Fibroblast of the aortic adventitia (primary cell): ENCODE results near the gene PARP16. TPM values are rescaled to one million over a fixed set of nuclear protein-coding genes. Genes with fewer than 3 reads are reported as not detected.

Source experiments
- DNase-seq: peaks from one replicate; pipeline ENCODE4 v3.0.0-alpha.2; 2010; ENCODE audit warnings: low read depth
- H3K4me3 ChIP-seq: 2 replicates; pipeline ENCODE4 v1.5.1; 2011; ENCODE audit warnings: low read depth, mild to moderate bottlenecking, control low read depth, low read length, moderate library complexity
- total RNA-seq: library from RNA; depleted of rRNA; stranded (reverse); fragments of >200 nt; gene quantifications from 2 replicates; pipeline ENCODE4 v1.2.3, GENCODE V29; 2012; ENCODE audit warnings: low replicate concordance
- TF ChIP-seq, protein P1 (sequence below): IDR thresholded peaks from 2 replicates; pipeline ENCODE4 v1.5.1; 2011; ENCODE audit warnings: mild to moderate bottlenecking, low read length, control low read depth, inconsistent platforms; ENCODE audit not compliant: insufficient read depth

The PARP16 gene
- total RNA-seq, 1 donor, result 4.7 TPM

DNA sequence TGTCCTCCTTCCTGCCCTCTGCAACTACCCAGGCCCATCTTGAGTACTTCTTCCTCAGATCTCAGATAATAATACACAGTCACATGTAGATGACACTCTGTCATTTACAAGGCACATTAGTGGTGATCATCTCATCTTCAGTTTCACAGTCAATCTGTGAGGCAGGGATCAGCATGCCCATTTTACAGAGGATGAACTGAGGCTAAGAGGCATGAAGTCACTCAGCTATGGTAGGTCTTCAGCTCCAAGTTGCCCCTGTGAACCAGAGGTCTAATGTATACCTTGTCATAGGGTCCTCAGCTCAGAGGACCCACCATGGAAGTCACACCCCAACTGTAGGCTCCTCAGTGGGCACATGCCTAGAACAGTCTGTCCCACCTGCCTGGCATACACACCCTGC is 71.2 kb downstream of the PARP16 start:
- no peak overlapping the region for H3K4me3 ChIP-seq
- TF ChIP-seq, protein P1, sequence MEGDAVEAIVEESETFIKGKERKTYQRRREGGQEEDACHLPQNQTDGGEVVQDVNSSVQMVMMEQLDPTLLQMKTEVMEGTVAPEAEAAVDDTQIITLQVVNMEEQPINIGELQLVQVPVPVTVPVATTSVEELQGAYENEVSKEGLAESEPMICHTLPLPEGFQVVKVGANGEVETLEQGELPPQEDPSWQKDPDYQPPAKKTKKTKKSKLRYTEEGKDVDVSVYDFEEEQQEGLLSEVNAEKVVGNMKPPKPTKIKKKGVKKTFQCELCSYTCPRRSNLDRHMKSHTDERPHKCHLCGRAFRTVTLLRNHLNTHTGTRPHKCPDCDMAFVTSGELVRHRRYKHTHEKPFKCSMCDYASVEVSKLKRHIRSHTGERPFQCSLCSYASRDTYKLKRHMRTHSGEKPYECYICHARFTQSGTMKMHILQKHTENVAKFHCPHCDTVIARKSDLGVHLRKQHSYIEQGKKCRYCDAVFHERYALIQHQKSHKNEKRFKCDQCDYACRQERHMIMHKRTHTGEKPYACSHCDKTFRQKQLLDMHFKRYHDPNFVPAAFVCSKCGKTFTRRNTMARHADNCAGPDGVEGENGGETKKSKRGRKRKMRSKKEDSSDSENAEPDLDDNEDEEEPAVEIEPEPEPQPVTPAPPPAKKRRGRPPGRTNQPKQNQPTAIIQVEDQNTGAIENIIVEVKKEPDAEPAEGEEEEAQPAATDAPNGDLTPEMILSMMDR, result no peak
- no peak for DNase-seq

DNA sequence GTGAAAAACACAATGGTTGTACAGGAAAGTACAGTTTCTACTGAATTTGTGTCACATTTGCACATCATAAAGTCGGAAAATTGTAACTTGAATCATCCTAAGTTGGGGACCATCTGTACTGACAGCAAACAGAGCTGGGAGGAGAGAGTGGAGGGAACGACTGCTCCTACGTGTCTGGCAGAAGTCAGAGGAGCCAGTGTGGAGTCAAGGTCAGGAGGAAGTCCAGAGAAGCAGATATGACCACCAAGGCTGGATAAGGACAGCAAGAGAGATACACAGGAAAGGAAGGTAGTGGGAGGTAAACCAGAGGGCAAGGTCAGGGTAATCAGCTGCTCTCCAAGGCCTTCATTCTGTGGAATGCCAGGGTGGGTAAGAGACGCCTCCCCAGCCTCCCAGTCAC is 72.7 kb downstream of the PARP16 start:
- TF ChIP-seq, protein P1, result no peak
- DNase-seq, result no peak
- no peak overlapping the region for H3K4me3 ChIP-seq

DNA sequence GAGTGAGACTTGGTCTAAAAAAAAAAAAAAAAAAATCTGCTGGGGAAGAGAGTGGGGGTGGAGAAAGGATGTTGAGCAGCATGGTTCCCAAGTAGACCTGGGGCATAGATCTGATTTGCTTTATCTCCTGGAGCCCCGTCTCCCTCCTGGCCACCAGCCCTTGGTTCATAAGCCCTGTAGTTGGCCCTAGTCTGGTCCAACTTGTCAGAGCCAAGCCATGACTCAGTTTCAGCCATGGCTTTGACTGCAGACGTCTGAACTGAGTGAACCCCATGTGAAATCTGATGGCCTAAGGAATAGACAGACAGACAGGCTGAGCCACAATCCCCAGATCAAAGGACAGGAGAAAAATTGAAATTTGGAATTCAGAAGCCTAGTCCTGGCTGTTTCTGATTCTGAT is 73.4 kb downstream of the PARP16 start:
- peak; percentile 44 for DNase-seq
- TF ChIP-seq, protein P1, result no peak
- no peak overlapping the region for H3K4me3 ChIP-seq

DNA sequence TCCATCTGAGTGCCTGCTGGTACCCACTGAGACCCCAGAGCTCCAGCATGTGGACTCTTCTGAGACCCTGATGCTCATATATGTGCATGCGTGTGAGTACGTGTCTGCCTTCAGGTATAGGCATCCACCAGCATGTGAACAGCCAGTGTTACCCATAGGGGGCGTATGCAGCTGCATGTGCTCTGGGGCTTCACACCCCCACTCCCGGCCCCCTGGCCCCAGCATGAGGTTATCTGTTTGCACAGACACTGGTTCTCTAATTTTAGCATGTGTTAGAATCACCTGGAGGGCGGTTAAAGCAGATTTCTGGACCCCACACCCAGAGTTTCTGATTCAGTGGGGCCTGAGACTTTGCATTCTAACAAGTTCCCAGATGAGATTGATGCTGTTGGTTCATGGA is 74.6 kb downstream of the PARP16 start:
- TF ChIP-seq, protein P1, result peak; percentile 38
- DNase-seq, result no peak

DNA sequence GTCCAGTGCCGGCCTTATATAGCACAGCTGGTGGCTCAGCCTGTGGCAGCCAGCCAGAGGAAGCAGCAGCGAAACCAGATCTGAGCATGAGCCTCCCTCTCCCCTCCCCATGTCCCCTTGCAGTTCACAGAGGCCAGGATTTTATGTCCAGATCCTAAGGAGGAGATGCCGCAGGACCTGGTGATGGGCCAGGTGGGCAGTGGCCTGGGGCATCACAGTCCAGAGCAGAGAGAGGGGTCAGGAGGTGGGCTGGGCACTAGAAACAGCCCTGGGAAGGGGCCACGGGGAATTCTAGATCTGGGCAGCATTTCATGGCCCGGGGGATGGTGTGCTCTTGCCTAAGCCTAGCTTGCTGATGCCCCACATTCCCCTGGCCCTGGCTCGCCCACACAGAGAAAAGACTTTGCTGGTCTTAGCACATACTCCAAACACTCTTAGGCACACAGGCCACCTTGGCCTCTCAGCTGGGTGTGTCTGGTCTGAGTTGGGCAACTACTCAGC is 75.2 kb downstream of the PARP16 start:
- TF ChIP-seq, protein P1, result no peak

More for the DNA sequence above, 74.6 kb downstream of the PARP16 start:
- no peak overlapping the region for H3K4me3 ChIP-seq

DNA sequence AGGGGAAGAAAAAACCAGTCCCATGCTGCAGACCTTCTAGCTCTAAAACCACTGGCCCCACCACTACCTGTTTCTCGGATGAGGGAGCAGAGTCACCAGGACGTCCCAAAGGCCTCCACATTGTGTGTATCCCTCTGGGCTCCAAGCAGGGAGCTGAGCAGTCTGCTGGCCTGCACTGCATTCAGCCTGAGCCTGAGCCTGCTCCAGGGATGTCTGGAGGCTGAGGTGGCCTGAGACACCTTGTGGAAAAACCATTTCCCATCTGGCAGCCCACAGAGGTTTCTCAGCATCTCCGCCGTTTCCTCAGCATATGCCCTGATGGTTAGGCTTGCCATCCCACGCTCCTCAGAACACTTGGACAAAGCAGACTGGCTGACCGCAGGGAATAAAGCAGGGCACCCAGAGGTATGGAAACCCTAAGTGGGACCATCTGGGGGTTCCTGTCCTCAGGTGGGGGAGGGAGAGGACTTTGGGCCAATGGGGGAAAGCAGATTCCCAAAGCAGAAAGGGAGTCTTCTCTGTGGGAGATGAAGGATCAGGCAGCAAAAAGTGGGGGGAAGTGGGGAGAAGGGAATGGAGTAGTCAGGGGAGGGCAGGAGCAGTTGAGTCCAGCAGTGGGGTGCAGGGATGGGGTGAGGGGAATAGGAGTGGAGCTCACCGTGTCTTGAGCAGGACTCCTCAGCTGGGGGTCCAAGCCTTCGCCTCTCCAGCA is 75.8 kb downstream of the PARP16 start, which contains the start of gene CILP:
Gene CILP, minus strand, starts transcription at position 704 of the 712 bp plus-strand sequence. CDS start 1,718 bp downstream, outside the sequence.
- TF ChIP-seq, protein P1, result no peak
- H3K4me3 ChIP-seq, result no peak within 1 kb of the TSS

More for the DNA sequence above, 75.2 kb downstream of the PARP16 start:
- DNase-seq, result peak; percentile 22
- no peak overlapping the region for H3K4me3 ChIP-seq

More for the DNA sequence above, 75.8 kb downstream of the PARP16 start, which contains the start of gene CILP:
- no peak for DNase-seq
